Right ventricle myocardium inferior (tissue), 1 donor: ENCODE data around the gene ILDR2. TPM values are rescaled to one million over a fixed set of nuclear protein-coding genes. Genes with fewer than 3 reads are reported as not detected.

Source experiments
- ATAC-seq: fragments of 200-7000 bp; cut with Tn5 transposase; one replicate; pipeline ENCODE4 v1.9.1; 2020; ENCODE audit warnings: mild to moderate bottlenecking, moderate library complexity
- DNase-seq: peaks from one replicate; pipeline ENCODE4 v3.0.0; 2021; ENCODE audit errors: missing footprints
- intact Hi-C: fragments of 100-400 bp; cut with DNase I; formaldehyde crosslinking; loops from one replicate; pipeline ENCODE4 v1.11.0; 2022
- total RNA-seq: library from RNA; stranded (reverse); fragmentation: NEBNext Ultra II Directional; extraction: Animal tissue kit (Norgen Biotek cat#: 25700); gene quantifications from one replicate; pipeline ENCODE4 v1.2.1, GENCODE V29; 2021
- donor health status: DM: no; HTN: yes; CAD: no; lungs with severe emphysema.

Gene ILDR2
- total RNA-seq, 1 donor from 2014 or later = 1.8 TPM

DNA sequence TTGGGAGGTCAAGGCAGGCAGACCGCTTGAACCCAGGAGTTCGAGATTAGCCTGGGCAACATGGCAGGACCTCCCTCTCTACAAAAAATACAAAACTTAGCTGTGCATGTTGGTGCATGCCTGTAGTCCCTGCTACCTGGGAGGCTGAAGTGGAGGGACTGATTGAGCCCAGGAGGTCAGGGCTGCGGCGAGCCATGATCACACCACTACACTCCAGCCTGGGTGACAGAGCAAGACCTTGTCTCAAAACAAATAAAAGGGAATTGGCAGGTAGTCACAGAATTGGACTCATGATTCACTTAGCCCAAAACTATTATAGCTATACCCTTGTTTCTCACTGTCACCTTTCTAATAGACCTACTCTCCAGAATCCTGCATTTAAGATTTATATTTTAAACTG lies 104.8 kb downstream of the ILDR2 start:
- ATAC-seq = no peak
- DNase-seq = no peak
- intact Hi-C loops = loop anchor here (10.0 kb wide), 1 partner anchor 344 kb away; no protein-coding TSS in a partner anchor

DNA sequence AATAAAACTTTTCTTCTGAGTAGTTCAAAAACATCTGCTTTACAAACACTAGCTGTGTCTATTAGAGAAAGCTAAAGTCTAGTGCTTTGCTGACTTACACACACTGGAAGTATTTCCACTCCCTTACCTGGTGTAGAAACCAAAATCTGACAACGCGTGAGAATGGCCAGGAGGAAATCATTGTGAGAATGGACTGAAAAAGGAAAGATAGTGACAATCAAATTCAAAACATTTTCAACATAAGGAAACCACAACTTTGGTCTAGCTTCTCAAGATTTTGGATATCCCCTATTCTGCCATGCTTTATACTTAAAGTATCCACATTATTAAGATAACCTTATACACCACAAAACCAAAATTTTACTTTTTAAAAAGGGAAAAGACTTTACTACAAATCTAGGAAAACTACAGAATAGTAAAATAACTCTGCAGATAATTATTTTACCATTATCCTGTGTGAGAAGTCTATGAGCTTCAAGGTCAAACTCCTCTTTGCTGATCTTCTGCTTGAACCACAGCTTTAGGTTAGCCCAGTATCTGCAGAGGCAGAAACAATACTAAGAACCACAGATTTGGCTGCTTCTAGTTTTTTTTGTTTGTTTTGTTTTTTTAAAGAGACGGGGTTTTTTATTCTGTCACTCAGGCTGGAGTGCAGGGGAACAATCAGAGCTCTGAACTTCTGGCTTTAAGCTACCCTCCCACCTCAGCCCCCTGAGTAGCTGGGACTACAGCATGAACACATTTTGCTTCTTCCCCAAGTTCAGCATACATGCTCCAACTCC lies 105.8 kb downstream of the ILDR2 start:
- ATAC-seq (no peak), DNase-seq (no peak)
- intact Hi-C loops = loop anchor here (10.0 kb wide), 1 partner anchor 345 kb away; no protein-coding TSS in a partner anchor

DNA sequence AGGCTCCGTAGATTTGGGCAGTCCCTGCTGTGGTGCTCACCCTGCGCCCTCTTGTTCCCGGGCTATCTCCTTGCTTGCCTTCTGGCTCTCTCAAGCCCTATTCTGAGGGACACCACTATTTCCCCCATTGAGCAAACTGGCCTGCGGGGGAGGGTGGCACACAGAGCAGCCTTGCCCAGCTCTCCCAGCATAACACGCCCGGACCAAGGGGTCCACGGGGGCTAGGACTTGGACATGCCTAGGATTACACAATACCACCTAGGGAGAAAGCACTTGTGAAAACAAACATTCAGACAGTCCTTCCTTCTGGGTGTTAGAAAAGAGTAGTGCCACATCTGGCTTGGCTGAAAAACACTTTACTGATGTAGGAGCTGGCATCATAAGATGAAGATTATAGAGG lies 106.7 kb downstream of the ILDR2 start:
- DNase-seq (no peak), ATAC-seq (no peak)
- intact Hi-C loops = no loop called here

DNA sequence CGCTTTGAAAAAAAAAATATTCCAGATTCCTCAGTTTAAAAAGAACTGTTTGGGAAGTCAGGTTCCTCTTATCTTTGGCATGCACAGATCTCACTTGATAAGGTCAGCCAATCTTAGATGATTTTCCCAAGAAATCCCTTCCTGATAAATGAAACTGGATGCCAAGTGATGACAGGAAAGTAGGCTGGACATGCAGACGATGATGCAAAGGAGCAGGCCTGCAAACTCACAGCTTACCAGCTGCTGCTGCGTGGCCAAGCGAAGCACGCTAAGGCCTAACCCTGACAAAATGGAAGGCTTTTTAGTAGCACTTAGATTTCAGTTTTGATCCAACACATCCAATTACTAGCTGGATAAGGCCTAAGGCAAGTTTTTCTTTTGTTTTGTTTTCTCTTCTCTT lies 109.4 kb downstream of the ILDR2 start:
- no peak for ATAC-seq
- DNase-seq = no peak
- intact Hi-C loops = no loop called here

DNA sequence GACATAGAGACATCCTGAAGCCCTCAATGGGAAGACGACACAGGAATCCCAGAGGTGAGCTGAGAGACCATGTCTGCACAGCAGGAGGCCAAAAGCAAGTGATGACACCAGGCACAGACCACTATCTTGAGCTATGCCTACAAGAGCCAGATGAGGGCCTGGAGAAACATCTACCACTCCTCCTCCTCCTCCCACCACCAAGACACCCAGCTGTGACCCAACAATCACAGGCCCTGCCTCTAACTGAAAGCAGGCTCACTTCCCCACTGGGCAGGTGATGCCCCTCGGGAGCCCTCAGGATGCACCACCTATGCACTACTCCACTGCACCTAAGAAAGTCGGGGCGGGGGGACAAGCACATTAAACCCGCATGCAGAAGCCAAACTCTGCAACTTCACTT lies 115.7 kb downstream of the ILDR2 start:
- intact Hi-C loops = no loop called here
- DNase-seq (no peak), ATAC-seq (no peak)

DNA sequence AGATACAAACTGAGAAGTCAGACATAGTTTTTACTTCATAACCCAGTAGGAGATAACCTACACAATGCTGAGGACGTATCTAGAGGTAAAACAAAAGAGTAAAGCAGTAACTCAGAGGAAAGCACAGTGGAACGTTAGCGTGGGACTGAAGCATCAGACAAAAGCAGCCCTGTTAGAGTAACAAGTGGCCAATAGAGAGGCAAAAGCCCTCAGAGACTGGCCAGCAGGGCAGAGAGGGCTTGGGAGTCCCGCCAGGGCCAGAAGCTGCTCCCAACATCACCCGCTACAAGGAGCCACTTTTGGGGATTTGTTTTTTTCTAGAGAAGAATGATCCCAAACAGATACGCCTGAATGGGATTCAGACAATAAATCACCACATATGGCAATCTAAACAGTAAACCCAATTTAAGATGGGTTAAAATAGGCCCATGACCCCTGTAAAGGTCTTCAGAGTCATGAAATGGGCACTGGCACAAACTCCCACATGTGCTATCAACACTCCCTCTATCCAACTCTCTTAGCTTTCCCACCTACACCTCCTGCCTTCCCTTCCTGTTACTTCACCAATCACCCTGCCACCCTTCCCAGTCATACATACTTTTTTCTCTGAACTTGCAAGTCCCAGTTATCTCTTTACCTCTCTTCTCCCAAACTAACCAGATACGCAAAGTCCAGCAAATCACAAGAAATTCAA lies 116.5 kb downstream of the ILDR2 start:
- intact Hi-C loops = no loop called here

More for the DNA sequence above, 116.5 kb downstream of the ILDR2 start:
- ATAC-seq (no peak), DNase-seq (no peak)

Other genes with a start within 250 kb of the ILDR2 start
- gene POGK, start 136.1 kb downstream of the ILDR2 start, total RNA-seq = 16.5 TPM
- 9.4 TPM for gene TADA1, start 99.3 kb downstream of the ILDR2 start, total RNA-seq
- 0.87 TPM for gene MAEL, start 13.7 kb upstream of the ILDR2 start, total RNA-seq
- gene GPA33, start 114.8 kb upstream of the ILDR2 start, total RNA-seq = 0.62 TPM
- gene STYXL2, start 118.5 kb upstream of the ILDR2 start, total RNA-seq = 127 TPM
- 7.5 TPM for gene POU2F1, start 245.3 kb upstream of the ILDR2 start, total RNA-seq